Osteoblast (primary cell): Measurements from ENCODE around the gene DYRK4. TPM values are rescaled to one million over a fixed set of nuclear protein-coding genes. Genes with fewer than 3 reads are reported as not detected.
"Not testable (repeated sequence)": the region's sequence is repeated elsewhere in the genome, so short reads cannot be mapped to it uniquely, and the experiment has no call there.

Source experiments
- DNase-seq: peaks from one replicate; pipeline ENCODE4 v3.0.0; 2011; ENCODE audit warnings: low spot score, mixed read lengths; ENCODE audit not compliant: insufficient read length; ENCODE audit errors: missing footprints
- H2AFZ ChIP-seq: 2 replicates; pipeline ENCODE4 v1.6.0; 2011; ENCODE audit warnings: mild to moderate bottlenecking, low read length
- H3K27ac ChIP-seq: 2 replicates; pipeline ENCODE4 v1.5.1; 2011; ENCODE audit warnings: mild to moderate bottlenecking, low read depth, low read length, moderate library complexity
- H3K27me3 ChIP-seq: 2 replicates; pipeline ENCODE4 v1.6.0; 2012; ENCODE audit warnings: mild to moderate bottlenecking, control low read depth, inconsistent platforms, low read length, moderate library complexity; ENCODE audit not compliant: insufficient read depth
- H3K36me3 ChIP-seq: 2 replicates; pipeline ENCODE4 v1.5.1; 2011; ENCODE audit warnings: mild to moderate bottlenecking, low read length, control low read depth, moderate library complexity; ENCODE audit not compliant: insufficient read depth
- H3K4me1 ChIP-seq: 2 replicates; pipeline ENCODE4 v1.5.1; 2011; ENCODE audit warnings: mild to moderate bottlenecking, low read length, control low read depth, moderate library complexity; ENCODE audit not compliant: insufficient read depth
- H3K4me2 ChIP-seq: 2 replicates; pipeline ENCODE4 v1.6.0; 2011; ENCODE audit warnings: mild to moderate bottlenecking, low read length; ENCODE audit not compliant: insufficient read depth
- H3K4me3 ChIP-seq: fragments of 200-600 bp; sonication (generic); 3 replicates; pipeline ENCODE4 v1.5.1; 2012; ENCODE audit warnings: mild to moderate bottlenecking, low read length, inconsistent platforms; ENCODE audit not compliant: insufficient read depth
- H3K79me2 ChIP-seq: 2 replicates; pipeline ENCODE4 v1.6.0; 2012; ENCODE audit warnings: mild to moderate bottlenecking, low read length, control low read depth, inconsistent platforms; ENCODE audit not compliant: insufficient read depth
- H3K9me3 ChIP-seq: 2 replicates; pipeline ENCODE4 v1.5.1; 2011; ENCODE audit warnings: low read depth, low read length, control low read depth
- H4K20me1 ChIP-seq: 2 replicates; pipeline ENCODE4 v1.6.0; 2012; ENCODE audit warnings: mild to moderate bottlenecking, low read length, control low read depth; ENCODE audit not compliant: insufficient read depth
- CTCF ChIP-seq: IDR thresholded peaks from 2 replicates; pipeline ENCODE4 v1.5.1; 2011; ENCODE audit warnings: mild to moderate bottlenecking, low read depth, low read length, moderate library complexity; ENCODE audit errors: extremely low read depth
- total RNA-seq: library from RNA; depleted of rRNA; stranded (reverse); fragments of >200 nt; gene quantifications from 2 replicates; pipeline ENCODE4 v1.2.3, GENCODE V29; 2012

The DYRK4 gene, protein sequence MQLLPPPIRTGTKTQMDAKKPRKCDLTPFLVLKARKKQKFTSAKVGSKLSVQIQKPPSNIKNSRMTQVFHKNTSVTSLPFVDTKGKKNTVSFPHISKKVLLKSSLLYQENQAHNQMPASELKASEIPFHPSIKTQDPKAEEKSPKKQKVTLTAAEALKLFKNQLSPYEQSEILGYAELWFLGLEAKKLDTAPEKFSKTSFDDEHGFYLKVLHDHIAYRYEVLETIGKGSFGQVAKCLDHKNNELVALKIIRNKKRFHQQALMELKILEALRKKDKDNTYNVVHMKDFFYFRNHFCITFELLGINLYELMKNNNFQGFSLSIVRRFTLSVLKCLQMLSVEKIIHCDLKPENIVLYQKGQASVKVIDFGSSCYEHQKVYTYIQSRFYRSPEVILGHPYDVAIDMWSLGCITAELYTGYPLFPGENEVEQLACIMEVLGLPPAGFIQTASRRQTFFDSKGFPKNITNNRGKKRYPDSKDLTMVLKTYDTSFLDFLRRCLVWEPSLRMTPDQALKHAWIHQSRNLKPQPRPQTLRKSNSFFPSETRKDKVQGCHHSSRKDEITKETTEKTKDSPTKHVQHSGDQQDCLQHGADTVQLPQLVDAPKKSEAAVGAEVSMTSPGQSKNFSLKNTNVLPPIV
- 27.1 and 30.4 TPM in 2 replicates for total RNA-seq

GRCh38 chr12:4562034-4562657 is at the start of gene DYRK4:
Gene DYRK4 (plus strand): TSS chr12:4562208. CDS start chr12:4562246, 38 bp downstream.
- TF ChIP-seq CTCF, result no peak
- H2AFZ ChIP-seq, result peak within 1 kb of the TSS; percentile 94
- DNase-seq, result peak; percentile 87
- peaks cover 3% of the 10 kb centered on the region for H3K36me3 ChIP-seq
- H3K4me3 ChIP-seq, result peak within 1 kb of the TSS; percentile 71
- peak within 1 kb of the TSS; percentile 88 for H3K4me2 ChIP-seq
- H3K79me2 ChIP-seq, result no peaks in the 10 kb centered on the region
- no peaks in the 10 kb centered on the region for H3K4me1 ChIP-seq
- H3K27me3 ChIP-seq, result no peaks in the 10 kb centered on the region
- H3K9me3 ChIP-seq, result no peaks in the 10 kb centered on the region
- no peak within 1 kb of the TSS for H3K27ac ChIP-seq
- H4K20me1 ChIP-seq, result no peaks in the 10 kb centered on the region

DNA sequence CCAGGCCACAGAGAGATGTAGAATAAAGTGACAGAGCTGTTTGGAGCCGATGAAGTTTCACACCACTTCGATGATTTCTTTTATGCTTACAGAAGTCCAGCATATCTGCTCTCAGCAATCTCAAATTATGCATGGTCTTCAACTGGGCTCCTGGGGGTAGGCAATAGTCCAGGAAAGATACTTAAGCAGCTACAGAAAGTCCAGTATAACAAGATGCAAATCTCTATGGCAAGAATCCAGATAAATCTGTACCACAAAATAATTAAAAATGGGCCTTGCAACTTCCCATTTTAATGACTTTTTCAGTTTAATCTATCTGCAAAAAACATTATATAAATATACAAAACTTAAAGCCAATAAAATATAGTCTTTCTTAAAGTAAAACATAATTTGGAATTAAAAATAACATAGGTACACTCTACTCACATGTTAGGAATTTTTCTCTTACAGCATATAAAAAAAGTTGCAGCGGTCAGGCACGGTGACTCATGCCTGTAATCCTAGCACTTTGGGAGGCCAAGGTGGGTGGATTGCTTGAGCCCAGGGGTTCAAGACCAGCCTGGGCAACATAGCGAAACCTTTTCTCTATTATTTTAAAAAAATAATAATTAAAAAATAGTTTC is 43.8 kb upstream of the DYRK4 start:
- DNase-seq, result peak; percentile 52
- no peak overlapping the region for H2AFZ ChIP-seq
- no peak overlapping the region for H3K4me2 ChIP-seq

DNA sequence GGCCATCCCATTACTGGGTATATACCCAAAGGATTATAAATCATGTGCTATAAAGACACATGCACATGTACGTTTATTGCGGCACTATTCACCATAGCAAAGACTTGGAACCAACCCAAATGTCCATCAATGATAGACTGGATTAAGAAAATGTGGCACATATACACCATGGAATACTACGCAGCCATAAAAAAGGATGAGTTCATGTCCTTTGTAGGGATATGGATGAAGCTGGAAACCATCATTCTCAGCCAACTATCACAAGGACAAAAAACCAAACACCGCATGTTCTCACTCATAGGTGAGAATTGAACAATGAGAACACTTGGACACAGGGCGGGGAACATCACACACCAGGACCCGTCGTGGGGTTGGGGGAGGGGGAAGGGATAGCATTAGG is 38.6 kb upstream of the DYRK4 start:
- H3K79me2 ChIP-seq, H3K4me3 ChIP-seq, H3K9me3 ChIP-seq, H2AFZ ChIP-seq, H3K4me2 ChIP-seq, H3K4me1 ChIP-seq, H3K27me3 ChIP-seq, DNase-seq, H3K27ac ChIP-seq, H4K20me1 ChIP-seq: not testable (repeated sequence)
- H3K36me3 ChIP-seq, result peaks cover 20% of the 10 kb centered on the region

More for the DNA sequence above, 43.8 kb upstream of the DYRK4 start:
- no peaks in the 10 kb centered on the region for H3K79me2 ChIP-seq
- peaks cover 14% of the 10 kb centered on the region for H3K36me3 ChIP-seq
- no peaks in the 10 kb centered on the region for H3K9me3 ChIP-seq
- no peak overlapping the region for H3K27ac ChIP-seq
- peaks cover 7% of the 10 kb centered on the region for H3K4me1 ChIP-seq
- H3K4me3 ChIP-seq, result no peak overlapping the region
- H3K27me3 ChIP-seq, result no peaks in the 10 kb centered on the region
- no peak for TF ChIP-seq CTCF
- no peaks in the 10 kb centered on the region for H4K20me1 ChIP-seq

DNA sequence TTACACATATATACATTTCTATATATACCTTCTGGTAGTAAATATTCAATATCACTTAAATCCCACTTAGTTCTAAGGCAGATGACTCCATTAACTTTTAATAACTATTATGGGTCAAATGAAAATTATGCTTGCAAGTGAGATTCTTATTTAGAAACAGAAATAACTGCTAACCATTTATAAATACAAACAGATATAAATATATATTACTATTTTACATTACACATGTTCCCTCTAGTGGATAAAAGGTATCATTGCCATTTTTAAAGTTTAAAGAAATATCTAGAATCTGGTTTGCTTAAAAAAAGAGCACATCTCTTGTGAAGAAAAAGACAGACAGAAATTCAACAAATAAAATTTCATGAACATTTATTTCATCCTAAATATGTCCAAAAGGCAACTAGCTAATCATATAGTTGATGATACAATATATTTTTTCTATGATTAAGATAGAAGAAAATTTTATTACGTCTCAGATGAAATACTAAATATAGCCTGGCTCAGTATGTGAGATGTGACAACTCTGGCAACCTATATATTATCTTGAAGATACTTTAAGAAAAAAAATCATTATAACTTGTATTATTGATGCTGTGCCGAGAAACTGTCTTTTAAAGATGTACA is 35.0 kb upstream of the DYRK4 start:
- no peaks in the 10 kb centered on the region for H3K27me3 ChIP-seq
- peaks cover 26% of the 10 kb centered on the region for H3K36me3 ChIP-seq
- H3K4me2 ChIP-seq, result no peak overlapping the region
- no peak overlapping the region for H3K27ac ChIP-seq
- H3K79me2 ChIP-seq, result no peaks in the 10 kb centered on the region
- no peak for DNase-seq
- H3K9me3 ChIP-seq, result no peaks in the 10 kb centered on the region
- H2AFZ ChIP-seq, result no peak overlapping the region
- TF ChIP-seq CTCF, result peak; percentile 59
- H4K20me1 ChIP-seq, result no peaks in the 10 kb centered on the region
- H3K4me3 ChIP-seq, result no peak overlapping the region
- no peaks in the 10 kb centered on the region for H3K4me1 ChIP-seq
